ES-I3 (cell line): Measurements from ENCODE around the gene MTHFD1.

ENCODE experiments used
- H3K36me3 ChIP-seq: 2 replicates; pipeline ENCODE4 v1.6.1; 2013; ENCODE audit warnings: mild to moderate bottlenecking, low read length, control low read depth, moderate library complexity; ENCODE audit not compliant: insufficient read depth
- H3K4me1 ChIP-seq: 2 replicates; pipeline ENCODE4 v1.6.1; 2013; ENCODE audit warnings: mild to moderate bottlenecking, control low read depth, low read length; ENCODE audit not compliant: insufficient read depth
- H3K9ac ChIP-seq: 2 replicates; pipeline ENCODE4 v1.6.1; 2013; ENCODE audit warnings: low read depth, mild to moderate bottlenecking, low read length, moderate library complexity
- H3K9me3 ChIP-seq: 2 replicates; pipeline ENCODE4 v1.6.1; 2013; ENCODE audit warnings: mild to moderate bottlenecking, low read length, moderate library complexity; ENCODE audit not compliant: control insufficient read depth, insufficient read depth

The MTHFD1 gene

DNA sequence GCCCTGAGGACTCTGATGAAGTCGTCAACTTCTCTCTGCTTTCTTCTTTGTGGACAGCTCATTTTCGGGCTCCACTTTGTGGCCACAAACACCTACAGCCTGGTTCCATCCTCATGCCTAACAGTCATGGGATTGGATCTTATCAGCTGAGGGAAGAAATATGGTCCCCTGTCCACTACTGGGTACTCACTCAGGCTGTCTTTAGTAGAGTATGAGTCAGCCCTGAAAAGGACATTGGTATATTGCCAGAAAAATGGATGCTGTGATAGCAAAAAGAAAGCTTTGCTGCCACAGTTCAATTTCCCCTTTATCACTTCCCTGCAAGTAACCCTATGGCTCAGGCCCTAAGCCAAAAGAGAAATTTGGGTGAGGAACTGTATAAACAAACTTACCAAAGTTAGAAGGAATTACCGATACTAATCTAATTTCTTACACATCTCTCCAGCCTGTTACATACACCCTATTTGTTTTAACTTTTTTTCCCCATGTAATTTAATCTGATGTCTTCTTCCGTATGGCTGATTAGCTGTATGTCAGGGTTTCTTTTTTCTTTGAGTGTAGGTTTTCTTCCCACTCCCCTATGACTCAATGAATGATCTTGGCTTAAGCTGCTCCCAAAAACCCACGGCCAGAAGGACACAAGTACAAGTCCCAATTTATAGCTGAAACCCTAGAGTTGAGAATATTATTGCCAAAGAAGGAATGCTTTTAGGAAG lies 29.1 kb downstream of the MTHFD1 start:
- Histone ChIP-seq H3K9ac (no peak overlapping the region), H3K9me3 (no peaks in the 10 kb centered on the region), H3K4me1 (peaks cover 5% of the 10 kb centered on the region; the same call in 1 of the 2 replicates), H3K36me3 (peaks cover 62% of the 10 kb centered on the region)

DNA sequence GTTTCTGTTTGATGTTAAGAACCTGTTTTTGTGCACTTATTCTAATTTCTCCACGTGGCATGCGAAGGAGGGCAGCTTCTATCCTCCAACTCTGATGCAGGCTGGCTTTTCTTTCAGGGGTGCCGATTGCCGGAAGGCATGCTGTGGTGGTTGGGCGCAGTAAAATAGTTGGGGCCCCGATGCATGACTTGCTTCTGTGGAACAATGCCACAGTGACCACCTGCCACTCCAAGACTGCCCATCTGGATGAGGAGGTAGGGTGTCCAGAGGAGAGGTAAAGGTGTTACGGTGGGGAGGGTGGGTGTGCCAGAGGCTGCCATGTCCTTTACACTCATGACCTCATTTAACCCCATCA lies 29.6 kb downstream of the MTHFD1 start:
- no peak overlapping the region for H3K9ac ChIP-seq
- peaks cover 65% of the 10 kb centered on the region for H3K36me3 ChIP-seq
- H3K9me3 ChIP-seq, result no peaks in the 10 kb centered on the region
- H3K4me1 ChIP-seq, result peaks cover 5% of the 10 kb centered on the region; the same call in 1 of the 2 replicates

DNA sequence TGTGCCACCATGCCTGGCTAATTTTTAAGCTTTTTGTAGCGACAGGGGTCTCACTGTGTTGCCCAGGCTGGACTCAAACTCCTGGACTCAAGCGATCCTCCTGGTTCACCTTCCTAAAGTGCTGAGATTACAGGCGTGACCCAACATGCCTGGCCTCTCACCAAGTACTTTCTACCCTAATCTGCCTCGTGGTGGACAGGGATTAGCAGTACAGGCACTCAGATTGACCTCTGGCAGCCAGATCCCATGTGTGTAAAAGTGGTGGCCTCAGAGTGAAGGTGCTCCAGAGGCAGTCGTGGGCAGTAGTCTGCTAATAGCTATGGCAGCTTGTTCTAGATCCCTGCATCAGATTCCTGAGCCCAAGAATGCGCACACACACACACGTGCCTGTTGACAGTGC lies 30.9 kb downstream of the MTHFD1 start:
- Histone ChIP-seq H3K9me3 (no peaks in the 10 kb centered on the region), H3K9ac (no peak overlapping the region), H3K36me3 (peaks cover 61% of the 10 kb centered on the region), H3K4me1 (peaks cover 5% of the 10 kb centered on the region; the same call in 1 of the 2 replicates)

DNA sequence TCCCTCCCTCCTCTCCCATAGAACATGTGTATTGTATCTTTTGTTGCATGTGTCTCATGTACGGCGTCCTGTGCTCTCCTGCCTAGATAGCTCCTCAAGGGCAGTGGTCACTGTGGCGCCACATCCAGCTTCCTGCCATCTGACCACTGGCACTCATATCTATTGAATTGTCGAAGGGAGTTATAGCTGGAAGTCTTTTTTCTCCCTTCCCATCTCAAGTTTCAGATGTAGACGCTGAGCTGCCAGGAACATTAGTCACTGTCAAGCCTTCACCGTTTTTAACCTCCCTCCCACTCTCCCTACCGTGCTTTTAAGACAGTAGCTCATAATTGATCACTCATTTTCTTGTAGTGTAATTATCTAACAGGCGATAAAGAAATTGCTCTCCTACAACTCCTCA lies 33.0 kb downstream of the MTHFD1 start:
- peaks cover 5% of the 10 kb centered on the region; the same call in 1 of the 2 replicates for H3K4me1 ChIP-seq
- peaks cover 60% of the 10 kb centered on the region for H3K36me3 ChIP-seq
- H3K9me3 ChIP-seq, result no peaks in the 10 kb centered on the region
- H3K9ac ChIP-seq, result no peak overlapping the region

DNA sequence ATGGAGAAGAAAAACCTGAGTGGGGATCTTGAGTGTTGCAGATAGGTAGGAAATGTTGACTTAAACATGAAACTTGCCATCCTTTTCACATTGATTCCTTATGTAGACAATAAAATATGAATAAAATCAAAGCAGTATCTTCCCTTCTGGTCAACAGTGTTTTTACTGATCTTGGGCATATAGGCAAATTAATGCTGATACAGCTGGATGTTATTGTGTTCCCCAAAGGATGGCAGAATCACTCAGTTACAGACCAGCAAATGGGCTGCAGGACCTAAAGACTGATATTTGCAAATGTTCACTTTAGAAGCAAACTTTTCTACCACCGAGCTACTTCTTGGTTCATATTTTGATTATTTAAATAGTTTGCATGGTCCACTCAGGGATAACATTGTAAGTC lies 33.9 kb downstream of the MTHFD1 start:
- Histone ChIP-seq H3K9ac (no peak overlapping the region), H3K4me1 (peaks cover 5% of the 10 kb centered on the region; the same call in 1 of the 2 replicates), H3K9me3 (no peaks in the 10 kb centered on the region), H3K36me3 (peaks cover 55% of the 10 kb centered on the region)

DNA sequence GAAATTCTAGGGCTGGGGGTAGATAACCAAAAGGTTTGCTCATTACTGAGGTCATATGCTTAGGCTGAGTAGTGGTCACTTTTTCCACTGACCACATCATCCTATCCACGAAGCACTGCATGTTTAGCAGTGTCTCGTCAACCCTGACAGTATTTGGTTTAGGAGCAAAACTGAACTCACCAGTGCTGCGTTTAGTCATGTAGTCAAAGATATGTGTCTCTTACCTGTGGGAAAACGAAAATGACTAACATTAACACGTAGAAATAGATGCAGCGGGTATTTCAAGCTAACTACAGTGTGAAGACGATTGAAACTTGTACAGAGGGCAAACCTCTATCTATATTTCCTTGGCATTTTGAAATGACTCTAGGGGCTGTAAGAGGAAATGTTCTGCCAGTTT lies 34.6 kb downstream of the MTHFD1 start:
- Histone ChIP-seq H3K36me3 (peaks cover 48% of the 10 kb centered on the region), H3K4me1 (peaks cover 5% of the 10 kb centered on the region; the same call in 1 of the 2 replicates), H3K9me3 (no peaks in the 10 kb centered on the region), H3K9ac (no peak overlapping the region)

DNA sequence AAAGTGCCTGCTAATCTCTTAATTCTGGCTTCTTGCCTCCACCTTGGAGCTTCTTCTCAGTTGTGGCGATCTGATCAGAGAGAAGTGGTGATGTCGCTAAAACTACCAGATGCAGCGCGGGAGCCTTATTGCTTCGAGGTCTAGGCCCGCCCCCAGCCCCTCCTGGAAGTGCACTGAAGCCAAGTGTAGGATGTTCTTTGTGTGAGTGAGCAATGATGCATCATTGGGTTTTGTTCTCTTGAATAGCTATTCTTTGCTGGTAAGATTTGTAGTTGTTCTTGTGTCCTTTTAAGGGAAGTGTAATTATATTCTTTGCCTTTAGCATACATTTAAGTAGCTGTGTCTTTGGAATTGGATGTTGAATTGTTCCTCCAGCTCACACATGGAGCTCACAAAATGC lies 35.8 kb downstream of the MTHFD1 start:
- peaks cover 5% of the 10 kb centered on the region; the same call in 1 of the 2 replicates for H3K4me1 ChIP-seq
- no peaks in the 10 kb centered on the region for H3K9me3 ChIP-seq
- H3K36me3 ChIP-seq, result peaks cover 43% of the 10 kb centered on the region
- H3K9ac ChIP-seq, result no peak overlapping the region

DNA sequence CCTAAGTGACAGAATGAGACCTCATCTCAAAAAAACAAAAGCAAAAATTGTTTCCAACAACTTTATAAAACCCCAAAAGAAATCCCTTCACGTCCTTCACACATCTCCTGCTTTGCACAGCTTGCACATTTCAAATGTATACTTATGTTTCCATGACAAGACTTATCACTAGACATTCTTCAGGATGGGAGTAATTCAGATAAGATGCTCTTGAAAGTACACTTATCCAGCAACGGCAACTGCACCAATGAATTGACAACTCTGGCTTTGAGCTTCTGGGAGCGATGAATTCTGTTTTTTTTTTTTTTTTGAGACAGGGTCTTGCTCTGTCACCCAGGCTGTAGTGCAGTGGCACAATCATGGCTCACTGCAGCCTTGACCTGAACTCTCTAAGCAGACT lies 46.4 kb downstream of the MTHFD1 start:
- peaks cover 53% of the 10 kb centered on the region for H3K36me3 ChIP-seq
- no peaks in the 10 kb centered on the region for H3K9me3 ChIP-seq
- peaks cover 7% of the 10 kb centered on the region for H3K4me1 ChIP-seq
- H3K9ac ChIP-seq, result no peak overlapping the region

DNA sequence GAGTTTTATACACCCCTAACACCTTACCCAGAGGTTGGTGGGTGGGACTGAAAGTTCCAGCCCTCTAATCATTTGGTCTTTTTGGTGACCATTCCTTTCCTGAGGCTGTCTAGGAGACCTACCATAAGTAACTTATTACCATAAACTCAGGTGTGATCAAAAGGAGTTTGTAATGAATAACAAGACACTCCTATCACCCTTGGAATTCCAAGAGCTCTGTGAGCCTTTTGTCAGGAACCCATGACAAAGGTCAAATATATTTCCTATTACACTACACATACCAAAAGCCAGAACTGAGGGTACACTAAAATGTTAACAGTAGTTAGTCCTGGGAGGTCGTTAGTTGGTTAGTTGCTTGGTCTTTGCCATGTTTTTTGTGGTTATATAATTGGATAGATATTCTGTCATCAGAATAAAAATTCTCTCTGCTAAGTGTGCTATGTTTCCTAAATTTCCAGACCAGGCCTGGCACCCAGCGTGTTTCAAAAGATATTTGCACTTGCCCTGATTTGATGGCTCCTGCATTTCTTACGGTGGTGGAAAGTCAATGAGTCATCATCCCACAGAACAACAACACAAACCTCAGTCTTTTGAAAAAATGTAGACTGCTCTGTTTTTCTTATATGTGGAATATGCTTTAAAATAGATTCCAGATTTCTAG lies 50.2 kb downstream of the MTHFD1 start:
- Histone ChIP-seq H3K9ac (no peak overlapping the region), H3K36me3 (peaks cover 48% of the 10 kb centered on the region), H3K4me1 (peaks cover 7% of the 10 kb centered on the region), H3K9me3 (no peaks in the 10 kb centered on the region)

DNA sequence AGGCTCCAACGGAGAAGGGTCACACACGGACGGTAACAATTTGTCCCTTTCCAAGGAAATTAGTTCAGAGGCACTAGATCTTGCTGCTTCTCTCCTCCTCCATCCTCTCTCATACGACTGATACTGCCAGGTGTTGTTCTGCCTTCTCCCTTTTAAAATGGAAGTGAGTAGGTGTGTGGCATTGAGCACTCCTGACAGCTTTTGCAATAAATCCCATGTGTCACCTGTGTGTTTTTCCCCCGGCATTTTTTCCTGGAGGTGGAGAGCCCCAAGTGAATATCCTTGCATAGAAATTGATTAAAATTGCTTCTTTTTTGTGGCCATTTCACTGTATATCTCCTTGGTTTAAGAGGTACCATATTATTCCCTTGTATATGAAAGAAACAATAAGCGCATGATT lies 51.0 kb downstream of the MTHFD1 start:
- peaks cover 7% of the 10 kb centered on the region for H3K4me1 ChIP-seq
- no peaks in the 10 kb centered on the region for H3K9me3 ChIP-seq
- no peak overlapping the region for H3K9ac ChIP-seq
- peaks cover 47% of the 10 kb centered on the region; the same call in 1 of the 2 replicates for H3K36me3 ChIP-seq

DNA sequence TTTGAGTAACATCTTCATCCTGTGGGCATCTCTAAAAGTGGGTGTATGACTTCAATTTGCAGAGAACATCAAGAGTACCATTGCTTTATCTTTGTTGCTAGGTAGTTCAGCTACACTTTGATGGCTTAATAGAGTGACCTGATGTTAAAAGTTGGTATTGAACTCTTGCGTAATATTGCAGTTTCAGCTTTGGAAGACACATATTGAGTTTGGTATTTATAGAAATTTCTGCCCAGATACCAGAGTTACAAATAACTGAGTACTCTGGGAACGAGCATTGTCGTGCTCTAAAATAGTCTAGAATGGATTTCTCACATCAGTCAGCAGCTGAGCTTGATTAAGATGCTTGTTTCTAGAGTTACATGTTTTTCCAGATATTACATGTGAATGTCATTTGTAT lies 52.3 kb downstream of the MTHFD1 start:
- H3K36me3 ChIP-seq, result peaks cover 49% of the 10 kb centered on the region; the same call in 1 of the 2 replicates
- no peaks in the 10 kb centered on the region for H3K9me3 ChIP-seq
- H3K9ac ChIP-seq, result no peak overlapping the region
- peaks cover 7% of the 10 kb centered on the region for H3K4me1 ChIP-seq

DNA sequence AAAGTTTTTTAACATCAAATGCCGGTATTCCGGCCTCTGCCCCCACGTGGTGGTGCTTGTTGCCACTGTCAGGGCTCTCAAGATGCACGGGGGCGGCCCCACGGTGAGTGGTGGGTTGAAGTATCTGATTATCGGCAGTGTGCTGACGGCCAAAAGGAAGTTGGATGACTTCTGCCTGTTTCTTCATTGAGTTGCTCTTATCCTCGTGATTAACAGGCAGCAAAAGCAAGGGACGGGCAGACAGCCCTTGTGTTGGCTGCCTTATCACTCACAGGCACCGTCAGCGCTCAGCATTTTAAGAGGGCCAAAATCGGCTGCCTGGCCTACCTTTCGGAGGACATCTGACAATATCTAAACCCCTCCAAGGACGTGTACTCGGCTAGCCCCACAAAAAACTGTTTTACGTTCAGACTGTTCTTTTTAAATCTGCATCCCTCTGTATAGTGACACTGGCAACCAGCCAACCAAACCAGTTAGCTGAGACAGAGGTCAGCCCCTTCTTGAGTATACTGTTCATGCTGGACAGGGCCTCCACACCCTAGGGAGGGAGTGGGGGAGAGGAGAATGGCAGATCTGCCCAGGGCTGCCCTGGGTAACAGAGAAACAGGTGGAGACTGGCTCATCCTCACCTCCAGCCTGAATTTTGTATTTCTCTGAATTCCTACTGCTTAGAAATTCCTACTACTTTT lies 54.3 kb downstream of the MTHFD1 start:
- Histone ChIP-seq H3K36me3 (peaks cover 44% of the 10 kb centered on the region; the same call in 1 of the 2 replicates), H3K9me3 (no peaks in the 10 kb centered on the region), H3K4me1 (peaks cover 7% of the 10 kb centered on the region), H3K9ac (no peak overlapping the region)

DNA sequence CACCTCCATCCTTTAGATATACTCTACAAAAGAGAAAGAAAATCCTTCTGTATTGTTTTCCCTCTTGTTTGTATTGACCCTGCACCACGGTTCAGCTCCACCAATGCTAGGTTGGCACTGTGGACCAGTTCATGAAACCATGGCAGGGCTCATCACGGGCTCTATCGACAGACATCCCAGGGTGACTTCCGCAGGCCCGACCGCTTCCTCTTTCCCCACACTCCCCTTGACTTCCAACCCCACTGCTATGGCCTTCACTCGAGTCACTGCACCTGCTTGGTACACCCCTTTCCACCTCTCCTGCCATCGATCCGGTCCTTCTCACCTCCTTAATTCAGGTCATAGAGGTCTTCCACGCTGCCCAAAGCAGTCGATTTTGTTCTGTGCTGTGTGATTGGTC lies 56.0 kb downstream of the MTHFD1 start:
- no peaks in the 10 kb centered on the region; the same call in 1 of the 2 replicates for H3K4me1 ChIP-seq
- peaks cover 41% of the 10 kb centered on the region for H3K36me3 ChIP-seq
- H3K9me3 ChIP-seq, result no peaks in the 10 kb centered on the region
- H3K9ac ChIP-seq, result no peak overlapping the region

DNA sequence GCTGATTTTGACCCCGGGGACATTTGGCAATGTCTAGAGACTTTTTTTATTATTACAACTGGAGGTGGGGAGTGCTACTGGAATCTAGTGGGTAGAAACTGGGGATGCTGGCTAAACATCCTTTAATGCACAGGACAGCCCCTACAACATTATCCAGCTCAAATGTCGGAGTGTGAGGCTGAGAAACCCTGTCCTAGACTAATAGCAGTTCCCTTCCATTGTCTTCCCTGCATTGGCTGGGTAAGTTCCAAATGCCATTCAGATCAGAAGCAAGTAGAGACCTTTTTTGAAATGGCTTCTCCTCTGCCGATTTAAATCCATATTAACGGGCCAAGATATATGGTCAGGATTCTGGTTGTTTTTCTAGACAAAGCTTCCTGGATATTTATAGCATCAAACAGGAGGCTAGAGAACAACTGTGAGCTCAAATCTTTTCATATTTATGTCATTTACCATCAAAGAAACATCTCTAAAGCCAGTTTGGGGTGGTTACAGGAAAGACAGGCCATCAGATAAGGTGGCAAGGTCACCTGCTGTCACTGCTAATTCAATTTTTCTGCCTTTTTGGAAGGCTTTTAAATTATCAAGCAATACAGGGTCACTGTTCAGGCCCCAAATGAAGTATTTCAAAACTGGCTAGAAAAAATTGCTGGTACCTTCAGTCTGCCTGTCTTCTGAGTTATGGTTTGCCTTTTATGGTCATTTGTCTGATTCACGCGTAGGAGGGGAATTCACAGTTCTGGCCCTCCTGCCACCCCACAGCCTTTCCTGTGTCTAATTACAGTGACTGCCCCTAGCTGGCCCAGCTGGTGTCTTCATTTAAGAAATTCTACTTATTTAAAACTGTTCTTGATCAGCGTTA lies 57.1 kb downstream of the MTHFD1 start:
- Histone ChIP-seq H3K4me1 (no peaks in the 10 kb centered on the region; the same call in 1 of the 2 replicates), H3K36me3 (peaks cover 44% of the 10 kb centered on the region), H3K9ac (no peak overlapping the region), H3K9me3 (no peaks in the 10 kb centered on the region)
